ENCODE data around the gene ACTRT2.

Gene ACTRT2

GRCh38 chr1:3031401-3032221, 10.3 kb downstream of the ACTRT2 start:
- DNase-seq (ENCODE audit: low read depth, low spot score): no peak

DNA sequence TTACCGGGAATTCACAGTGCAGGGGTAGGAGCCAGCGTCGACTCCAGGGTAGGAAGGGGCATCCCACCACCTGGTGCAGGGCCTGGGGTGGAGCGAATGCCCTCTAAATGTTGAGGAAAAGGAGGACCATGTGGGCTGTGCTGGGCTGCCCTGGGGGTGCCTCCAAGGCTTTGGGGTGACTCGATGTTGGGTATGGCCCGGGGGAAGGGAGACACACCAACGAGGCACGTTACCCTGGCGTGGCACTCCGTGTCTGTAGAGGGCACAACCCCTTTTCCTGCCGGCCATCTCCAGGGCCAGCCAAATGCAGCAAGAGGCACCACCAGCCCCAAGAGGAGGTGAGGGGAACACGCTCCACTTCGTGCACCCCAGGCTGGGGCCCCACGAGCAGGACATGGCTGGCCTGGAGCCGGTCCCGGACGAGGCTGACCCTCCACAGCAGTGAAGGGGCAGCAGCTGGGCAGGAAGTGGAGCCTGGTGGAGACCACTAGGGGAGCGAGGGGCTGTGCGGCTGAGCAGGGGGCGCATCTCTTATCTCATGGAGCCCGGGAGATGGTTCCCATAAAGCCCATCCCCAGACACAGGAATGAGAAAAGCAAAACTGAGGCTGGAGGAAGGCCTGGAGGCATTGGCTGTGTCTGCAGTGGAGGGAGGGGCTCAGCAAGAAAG, 11.2 kb downstream of the ACTRT2 start:
- DNase-seq (ENCODE audit: low read depth, low spot score): no peak

- no peak for DNase-seq (ENCODE audit: low read depth, low spot score)
Observed at GRCh38 chr1:3033040-3033789, 11.9 kb downstream of the ACTRT2 start.

- no peak for DNase-seq (ENCODE audit: low read depth, low spot score)
Observed at GRCh38 chr1:3033790-3034090, 12.5 kb downstream of the ACTRT2 start.

DNA sequence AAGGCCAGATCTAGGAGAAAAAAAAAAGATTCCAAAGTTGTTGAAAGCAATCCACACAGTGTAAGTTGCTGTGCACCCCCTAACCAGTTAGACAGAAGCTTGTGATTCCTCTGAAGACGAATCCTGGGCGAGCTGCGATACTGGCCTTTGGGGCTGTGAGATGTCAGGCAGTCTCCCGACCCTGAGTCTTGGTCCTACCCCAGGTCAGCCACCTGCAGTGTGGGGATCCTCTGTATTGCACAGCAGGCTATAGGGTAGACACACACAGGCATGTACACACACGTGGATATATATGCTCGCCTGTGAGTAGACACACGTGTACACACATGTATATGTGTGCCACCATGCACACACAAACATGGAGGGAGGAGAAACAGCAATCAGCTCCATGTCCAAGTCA, 12.9 kb downstream of the ACTRT2 start:
- no peak for DNase-seq (ENCODE audit: low read depth, low spot score)

GRCh38 chr1:3034728-3035562, 13.7 kb downstream of the ACTRT2 start:
- DNase-seq (ENCODE audit: low read depth, low spot score): no peak

- no peak for DNase-seq (ENCODE audit: low read depth, low spot score)
Observed at GRCh38 chr1:3035563-3036446, 14.5 kb downstream of the ACTRT2 start.

GRCh38 chr1:3036447-3037280, 15.4 kb downstream of the ACTRT2 start:
- DNase-seq (ENCODE audit: low read depth, low spot score): no peak

DNA sequence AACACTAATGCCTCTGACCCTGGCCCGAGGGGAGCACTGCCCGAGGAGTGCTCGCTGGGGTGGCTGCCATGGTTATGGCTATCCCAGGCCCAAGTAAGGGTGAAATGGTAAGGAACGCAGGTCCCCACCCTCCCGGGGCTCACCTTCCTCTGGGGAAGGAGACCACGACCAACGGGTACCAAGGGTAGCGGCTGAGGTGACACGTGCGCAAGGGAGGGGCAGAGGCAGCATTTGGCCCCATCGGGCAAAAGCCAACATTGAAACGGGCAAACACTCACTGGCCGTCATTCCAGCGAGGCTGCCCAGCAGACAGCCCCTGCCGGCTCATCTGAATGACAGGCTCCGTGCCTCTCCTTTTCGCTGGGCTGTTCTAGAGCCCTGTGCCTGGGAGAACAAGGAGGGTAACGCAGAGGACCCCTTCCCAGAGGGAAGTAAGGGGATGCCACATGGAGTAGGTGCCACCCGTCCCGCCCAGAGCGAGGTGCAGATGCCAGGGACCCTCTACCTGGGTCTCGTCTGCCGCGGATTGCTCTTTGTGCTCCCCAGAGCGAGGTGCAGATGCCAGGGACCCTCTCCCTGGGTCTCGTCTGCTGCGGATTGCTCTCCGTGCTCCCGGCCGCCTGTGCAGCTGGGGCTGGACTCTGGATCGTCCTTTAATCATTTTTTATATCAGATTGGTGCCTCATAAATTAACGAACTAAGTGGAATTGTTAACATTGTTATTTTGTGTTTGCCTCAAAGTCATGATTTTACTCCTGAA, 16.2 kb downstream of the ACTRT2 start:
- no peak for DNase-seq (ENCODE audit: low read depth, low spot score)

- no peak for DNase-seq (ENCODE audit: low read depth, low spot score)
Observed at GRCh38 chr1:3038113-3038551, 16.9 kb downstream of the ACTRT2 start.

DNA sequence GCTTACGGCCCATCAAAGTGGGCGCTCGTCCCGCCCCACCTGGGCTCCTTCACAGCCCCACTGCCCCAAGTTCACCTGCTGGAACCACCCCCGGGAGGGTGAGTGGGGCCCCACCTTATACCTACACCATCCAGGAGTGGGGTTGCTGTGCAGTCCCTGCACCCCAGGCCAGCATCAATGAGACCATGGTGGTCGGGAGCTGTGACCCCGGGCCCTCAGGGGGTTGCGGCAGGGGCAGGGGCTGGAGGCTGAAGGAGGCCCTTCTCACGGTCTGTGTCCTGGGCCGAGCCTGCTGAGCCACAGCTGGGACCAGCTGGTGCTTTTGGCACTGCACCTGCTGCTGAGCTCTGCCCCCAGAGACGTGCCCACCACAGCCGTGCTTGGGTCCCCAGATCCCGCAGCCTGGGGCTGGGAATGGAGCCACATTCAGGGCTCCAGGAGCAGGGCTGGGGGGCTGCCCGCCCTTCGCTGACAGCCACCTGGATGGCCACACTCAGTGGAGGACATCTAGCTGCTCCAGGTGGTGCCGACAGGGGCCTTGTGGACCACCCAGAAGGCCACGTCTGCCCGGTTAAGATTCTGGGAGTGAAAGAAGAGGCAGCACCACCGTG, 17.4 kb downstream of the ACTRT2 start:
- no peak for DNase-seq (ENCODE audit: low read depth, low spot score)

GRCh38 chr1:3040004-3040403, 18.7 kb downstream of the ACTRT2 start:
- no peak for DNase-seq (ENCODE audit: low read depth, low spot score)

- no peak for DNase-seq (ENCODE audit: low read depth, low spot score)
Observed at GRCh38 chr1:3042481-3042880, 21.2 kb downstream of the ACTRT2 start.

DNA sequence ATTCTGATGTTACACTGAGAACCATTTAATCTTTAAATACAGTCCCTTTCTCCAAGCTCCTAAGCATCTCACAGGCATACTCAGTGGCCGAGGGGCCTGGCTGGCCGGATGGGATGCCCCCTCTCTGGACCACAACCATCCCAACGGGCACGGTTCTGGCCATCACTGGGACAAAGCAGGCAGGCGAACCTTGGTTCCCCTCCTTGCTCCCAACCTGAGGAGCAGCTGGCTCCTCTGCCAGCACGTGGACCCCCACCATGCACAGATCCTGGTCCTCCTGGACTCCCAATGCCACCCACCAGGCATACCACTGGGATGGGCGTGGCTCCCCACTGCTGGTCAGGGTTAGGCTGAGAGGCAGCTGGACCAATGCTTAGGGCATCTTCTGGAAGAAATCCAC, 27.9 kb downstream of the ACTRT2 start:
- DNase-seq (ENCODE audit: low read depth, low spot score): no peak

DNA sequence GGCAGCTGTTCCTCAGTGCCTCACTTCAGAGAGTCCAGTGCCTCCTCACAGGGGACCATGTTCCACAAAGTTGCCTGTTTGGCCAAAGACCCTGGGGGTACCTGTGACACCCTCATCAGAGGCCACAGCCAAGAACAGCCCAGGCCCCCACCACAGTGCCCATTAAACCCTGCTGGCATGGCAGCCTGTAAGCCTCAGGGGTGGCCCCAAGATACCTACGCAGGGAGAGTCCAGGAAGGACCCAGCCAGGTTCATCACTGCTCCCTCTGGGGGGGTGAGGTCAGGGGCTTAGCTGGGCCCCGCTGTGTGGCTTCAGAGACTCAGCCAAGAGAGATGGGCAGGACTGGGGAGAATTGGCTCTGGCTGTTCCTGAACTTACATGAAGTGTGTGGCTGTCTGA, 28.6 kb downstream of the ACTRT2 start:
- DNase-seq (ENCODE audit: low read depth, low spot score): no peak

GRCh38 chr1:3050603-3051002, 29.3 kb downstream of the ACTRT2 start:
- no peak for DNase-seq (ENCODE audit: low read depth, low spot score)

GRCh38 chr1:3051270-3052268, 30.3 kb downstream of the ACTRT2 start:
- DNase-seq (ENCODE audit: low read depth, low spot score): no peak

All from iPS DF 19.7 (cell line).